Ammon's horn (tissue), 1 donor: ENCODE data around the gene SYCE1L.
"Not testable (repeated sequence)": the region's sequence is repeated elsewhere in the genome, so short reads cannot be mapped to it uniquely, and the experiment has no call there.

Source experiments
- DNase-seq: peaks from one replicate; pipeline ENCODE4 v3.0.0-alpha.2; 2016; ENCODE audit warnings: low spot score

The SYCE1L gene, protein sequence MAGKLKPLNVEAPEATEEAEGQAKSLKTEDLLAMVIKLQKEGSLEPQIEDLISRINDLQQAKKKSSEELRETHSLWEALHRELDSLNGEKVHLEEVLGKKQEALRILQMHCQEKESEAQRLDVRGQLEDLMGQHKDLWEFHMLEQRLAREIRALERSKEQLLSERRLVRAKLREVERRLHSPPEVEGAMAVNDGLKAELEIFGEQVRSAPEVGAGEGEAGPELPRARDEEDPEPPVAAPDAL

DNA sequence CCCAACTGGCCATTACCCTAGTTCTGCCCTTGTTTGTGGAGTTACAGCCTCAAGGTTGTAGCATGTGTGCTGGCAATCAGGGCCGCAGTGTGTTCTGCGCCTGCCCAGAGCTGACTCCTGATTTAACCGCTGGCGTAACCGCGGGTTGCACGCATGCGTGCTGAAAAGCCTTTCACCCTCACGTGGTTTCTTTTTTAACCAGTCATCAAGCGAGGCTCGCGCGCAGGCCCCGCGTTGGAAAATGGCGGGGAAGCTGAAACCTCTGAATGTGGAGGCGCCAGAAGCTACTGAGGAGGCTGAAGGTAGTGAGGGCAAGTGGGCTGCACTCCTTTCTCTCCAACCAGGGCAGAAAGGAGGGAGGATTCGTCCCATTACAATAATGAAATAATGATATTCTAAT is at the start of gene SYCE1L:
Gene SYCE1L, plus strand, starts transcription at position 198 of the 400 bp plus-strand sequence. Its CDS starts 44 bp downstream, at position 242.
- DNase-seq: no peak

DNA sequence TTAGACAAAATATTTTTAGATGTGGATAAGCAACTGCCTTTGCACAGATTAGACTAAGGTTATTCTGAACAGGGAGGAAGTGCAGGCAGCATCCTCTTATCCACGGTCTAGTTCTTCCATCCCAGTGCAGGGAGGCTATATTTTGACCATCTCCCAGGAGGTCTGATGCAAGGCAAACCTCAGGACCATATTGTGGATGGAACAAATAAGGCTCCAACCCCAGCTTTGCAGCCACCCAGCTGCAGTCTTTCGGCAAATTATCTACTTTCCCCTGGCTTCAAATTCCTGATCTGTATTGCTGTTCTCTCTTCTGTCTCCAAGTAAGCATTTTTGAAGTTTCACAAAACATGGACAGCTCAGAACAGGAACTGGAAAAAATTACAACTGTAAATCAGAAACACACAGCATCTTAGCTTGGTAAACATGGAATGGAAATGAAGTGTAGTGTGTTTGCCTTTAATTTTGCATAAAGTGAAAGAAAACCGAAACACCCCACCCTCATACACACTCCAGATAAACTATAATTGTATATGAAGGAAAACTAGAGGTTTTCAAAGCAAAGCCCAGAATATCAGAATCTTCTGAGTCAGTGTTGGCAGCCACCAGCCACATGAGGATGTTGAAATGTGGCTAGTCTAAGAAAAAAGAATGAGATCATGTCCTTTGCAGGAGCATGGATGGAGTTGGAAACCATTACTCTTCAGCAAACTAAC is 41.7 kb upstream of the SYCE1L start:
- DNase-seq: no peak

DNA sequence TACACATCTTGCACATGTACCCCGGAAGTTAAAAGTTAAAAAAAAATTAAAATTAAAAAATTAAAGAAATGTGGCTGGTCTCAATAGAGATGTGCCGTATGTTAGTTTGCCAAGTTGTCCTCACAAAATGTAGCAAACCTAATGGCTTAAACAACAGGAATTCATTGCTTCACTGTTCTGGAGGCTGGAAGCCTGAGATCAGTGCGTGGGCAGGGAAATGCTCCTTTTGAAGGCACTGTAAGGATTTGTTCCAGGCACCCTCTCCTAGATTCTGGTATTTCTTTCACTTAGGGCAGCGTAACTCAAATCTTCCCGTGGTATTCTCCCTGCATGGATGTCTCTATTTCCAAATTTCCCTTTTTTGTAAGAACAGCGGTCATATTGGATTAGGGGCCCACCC is 40.9 kb upstream of the SYCE1L start:
- DNase-seq: no peak

DNA sequence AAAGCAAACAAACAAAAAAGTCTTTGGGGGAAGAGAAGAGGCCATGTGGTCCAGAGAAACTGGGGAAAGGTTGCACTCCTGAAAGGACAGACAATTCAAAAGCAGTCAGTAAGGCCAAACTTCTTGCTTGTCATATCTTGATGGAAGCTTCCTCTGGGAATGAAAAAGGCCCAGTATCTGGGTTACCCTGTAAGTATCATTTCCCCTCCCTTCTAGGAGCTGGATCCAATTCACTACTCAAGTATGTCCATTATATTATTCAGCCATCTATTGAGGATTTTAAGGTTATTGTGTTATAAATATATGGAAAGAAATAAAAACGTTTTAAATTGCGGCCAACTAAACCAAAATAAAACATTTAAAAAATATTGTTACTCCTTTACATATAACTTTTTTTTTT is 34.2 kb upstream of the SYCE1L start:
- no peak for DNase-seq

DNA sequence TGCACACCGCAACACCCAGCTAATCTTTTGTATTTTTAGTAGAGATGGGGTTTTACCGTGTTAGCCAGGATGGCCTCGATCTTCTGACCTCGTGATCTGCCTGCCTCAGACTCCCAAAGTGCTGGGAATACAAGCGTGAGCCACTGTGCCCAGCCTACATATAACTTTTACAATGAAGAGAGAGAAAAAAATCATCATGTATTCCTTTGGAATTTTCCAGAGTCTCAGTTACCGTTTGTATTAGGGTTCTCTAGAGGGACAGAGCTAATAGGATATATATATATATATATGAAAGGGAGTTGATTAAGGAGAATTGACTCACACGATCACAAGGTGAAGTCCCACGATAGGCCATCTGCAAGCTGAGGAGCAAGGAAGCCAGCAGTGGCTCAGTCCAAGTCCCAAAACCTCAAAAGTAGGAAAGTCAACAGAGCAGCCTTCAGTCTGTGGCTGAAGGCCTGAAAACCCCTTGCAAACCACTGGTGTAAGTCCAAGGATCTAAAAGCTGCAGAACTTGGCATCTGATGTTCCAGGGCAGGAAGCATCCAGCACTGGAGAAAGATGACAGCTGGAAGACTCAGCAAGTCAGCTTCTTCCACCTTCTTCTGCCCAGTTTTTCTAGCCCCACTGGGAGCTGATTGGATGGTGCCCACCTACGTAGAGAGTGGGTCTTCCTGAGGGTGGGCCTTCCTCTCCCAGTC is 33.5 kb upstream of the SYCE1L start:
- DNase-seq: not testable (repeated sequence)

DNA sequence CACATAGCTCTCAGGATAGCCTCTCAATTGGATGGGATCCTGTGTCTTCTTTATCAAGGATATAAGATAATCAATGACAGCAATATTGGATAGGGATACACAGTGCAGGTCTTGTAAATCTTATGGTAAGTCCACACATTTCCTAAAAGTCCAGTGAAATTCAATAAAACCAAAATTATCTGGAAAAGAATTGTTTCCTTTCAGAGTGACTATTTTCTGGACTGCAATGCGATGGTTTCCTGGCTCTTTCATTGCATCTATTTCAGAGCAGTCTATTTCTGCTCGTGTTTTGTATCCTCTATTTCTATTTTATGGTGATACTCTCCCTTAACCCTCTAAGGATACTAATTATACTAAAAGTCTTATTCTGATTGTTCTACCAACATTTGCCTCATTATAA is 32.5 kb upstream of the SYCE1L start:
- DNase-seq: no peak

DNA sequence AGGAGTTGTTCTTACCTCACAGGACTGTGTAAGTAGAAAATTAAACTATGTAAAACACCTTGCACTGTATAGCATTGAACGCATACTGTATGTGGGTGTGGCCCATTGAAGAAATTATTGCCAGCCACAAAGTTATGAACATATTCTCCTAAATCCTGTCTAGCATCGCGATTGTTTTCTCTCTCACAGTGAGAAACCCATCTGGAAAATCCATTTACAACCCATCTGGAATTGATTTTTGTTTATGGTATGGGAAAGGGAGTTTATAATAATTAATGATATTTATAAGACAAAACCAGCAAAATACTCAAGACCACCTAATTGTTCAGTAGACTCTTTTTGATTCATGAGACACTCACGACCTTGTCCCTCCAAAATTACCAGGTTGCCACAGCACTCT is 30.3 kb upstream of the SYCE1L start:
- no peak for DNase-seq

DNA sequence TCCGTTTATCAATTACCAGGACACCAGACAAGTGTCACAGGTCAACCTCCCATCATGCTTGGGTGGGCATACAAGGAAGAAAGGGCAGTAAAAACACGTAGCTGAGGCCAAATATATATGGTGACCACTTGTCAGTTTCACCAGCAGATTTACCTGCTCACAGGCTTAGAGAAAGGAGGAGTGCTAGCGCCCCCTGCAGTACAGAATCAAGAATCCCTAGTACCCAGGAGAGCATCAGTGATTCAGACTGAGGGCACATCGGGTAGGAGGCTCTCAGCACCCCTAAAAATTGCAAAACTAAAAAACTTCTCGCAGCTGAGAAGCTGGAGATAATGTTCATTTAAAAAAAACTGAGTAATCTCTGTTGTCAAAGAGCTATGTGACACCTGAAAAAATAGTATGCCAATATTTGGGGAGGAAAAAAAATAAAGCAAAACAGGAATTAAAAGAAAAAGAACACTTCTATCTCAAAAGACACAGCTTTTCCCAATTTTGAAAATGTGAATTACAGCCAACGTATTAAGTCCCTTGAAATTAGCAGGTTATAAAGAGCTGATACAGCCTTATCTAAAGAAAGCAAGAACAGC is 29.5 kb upstream of the SYCE1L start:
- DNase-seq: peak; percentile 22

DNA sequence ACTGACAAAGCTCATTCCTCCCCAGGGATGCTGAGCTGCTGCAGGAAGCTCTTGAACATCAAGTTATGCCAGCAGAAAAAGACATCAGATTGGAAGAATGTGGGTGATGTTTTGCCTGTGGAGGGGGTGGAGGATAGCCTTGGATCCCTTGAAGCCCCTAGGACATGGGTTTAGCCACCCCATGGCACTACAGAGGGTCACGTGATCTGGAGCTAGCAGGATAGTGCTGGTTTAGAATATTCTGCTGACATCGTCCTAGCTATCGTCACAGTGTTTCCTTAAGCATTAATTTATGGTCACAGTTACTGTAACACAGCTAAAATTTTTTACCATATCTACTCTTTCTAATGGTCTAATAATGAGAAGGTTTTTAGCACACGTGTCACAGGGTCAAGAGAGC is 28.4 kb upstream of the SYCE1L start:
- no peak for DNase-seq

DNA sequence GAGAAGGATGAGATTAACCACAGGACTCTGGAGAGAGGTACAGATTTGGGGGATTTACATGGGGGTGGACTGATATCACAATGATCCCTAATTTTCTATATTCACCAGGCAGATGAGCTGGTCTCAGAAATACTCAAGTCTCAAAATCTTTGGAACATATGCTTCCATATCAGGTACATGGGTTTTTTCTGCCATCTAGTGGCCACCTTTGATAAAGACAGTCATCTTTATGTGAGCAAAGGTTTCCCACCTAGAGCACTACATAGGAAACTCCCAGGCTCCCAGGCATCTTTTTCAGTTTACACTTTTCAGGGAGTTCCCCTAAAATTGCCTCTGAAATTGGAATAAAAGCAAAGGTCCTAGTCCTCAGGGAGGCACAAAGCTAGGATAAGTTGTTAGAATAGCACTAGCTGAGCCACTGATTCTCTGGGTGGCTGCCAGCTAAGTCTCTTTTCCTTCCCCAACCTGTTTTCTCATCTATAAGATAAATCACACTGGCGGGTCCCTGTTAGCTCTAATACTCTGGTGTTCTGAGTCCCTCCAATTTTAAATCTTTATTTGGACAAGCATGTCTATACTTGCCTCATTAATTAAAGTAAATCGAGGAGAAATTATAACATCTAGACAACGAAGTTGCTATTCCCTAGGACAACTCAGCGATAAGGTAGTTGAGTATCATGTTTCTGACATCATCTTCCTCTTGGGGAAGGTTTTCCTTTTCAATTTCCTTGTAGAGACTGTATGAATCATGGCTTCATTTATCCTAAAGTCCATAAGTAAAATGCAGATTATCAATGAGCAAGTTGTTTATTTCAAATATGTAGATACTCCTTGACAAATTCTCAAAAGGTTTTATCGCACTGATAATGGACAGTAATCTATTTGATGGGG is 27.2 kb upstream of the SYCE1L start:
- peak; percentile 67 for DNase-seq

DNA sequence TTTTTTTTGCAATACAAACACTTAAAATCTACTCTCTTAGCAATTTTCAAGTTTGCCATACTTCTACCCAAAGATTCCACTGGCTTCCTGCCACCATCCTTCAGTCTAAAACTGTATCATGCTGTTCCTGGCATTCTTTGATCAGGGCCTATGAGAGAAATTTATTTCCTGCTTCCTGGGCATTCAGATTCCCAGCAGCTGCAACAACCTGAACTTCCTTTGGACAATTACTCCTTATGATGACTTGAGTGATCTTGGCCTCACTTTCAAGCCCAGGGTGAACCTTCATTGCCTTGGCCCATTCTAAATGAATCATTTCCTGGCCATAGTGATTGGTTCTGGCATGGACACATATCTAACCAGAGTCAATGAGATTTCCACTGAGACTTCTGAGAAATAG is 26.3 kb upstream of the SYCE1L start:
- DNase-seq: no peak

DNA sequence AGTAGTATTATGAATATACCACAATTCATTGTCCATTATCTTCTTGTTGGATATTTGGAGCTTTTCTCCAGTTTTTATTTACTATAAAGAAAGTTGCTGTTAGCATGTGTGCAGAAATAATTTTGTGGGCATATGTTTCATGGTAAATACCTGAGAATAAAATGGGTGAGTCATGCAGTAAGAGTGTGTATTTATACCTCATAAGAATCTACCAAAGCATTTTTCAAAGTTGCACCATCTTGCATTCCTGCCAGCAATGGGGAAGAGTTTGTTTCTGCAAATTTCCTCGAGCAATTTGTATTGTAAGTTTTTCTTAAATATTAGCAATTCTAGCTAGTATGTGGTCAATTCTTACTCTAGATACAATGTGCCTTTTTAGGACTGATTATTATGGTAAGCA is 16.1 kb upstream of the SYCE1L start:
- DNase-seq: no peak

DNA sequence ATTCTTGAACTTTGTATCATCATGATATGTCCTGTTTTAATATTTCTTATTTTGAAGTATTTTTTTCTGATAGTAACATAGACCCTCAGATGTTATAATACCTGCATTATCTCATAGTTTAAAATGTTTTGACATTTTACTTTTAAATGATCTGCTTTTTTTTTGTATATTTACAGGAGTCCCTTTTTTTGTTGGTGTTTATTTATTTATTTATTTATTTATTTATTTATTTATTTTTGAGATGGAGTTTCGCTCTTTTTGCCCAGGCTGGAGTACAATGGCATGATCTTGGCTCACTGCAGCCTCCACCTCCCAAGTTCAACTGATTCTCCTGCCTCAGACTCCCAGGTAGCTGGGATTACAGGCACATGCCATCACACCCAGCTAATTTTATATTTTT is 12.9 kb upstream of the SYCE1L start:
- DNase-seq: not testable (repeated sequence)

DNA sequence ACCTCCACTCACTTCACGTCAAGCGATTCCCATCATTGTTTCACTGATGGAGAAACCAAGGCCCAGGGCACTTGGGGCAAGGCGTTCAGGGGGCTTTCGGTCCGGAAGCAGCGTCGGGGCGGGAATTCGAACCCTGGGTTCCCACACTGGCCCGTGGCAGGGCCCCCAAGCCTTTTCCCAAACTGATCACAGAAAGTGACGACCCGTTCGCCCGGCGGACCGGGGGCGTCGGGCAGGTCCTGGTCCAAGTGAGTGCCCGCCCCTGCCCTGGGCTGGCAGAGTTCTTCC is 9.1 kb upstream of the SYCE1L start:
- no peak for DNase-seq

DNA sequence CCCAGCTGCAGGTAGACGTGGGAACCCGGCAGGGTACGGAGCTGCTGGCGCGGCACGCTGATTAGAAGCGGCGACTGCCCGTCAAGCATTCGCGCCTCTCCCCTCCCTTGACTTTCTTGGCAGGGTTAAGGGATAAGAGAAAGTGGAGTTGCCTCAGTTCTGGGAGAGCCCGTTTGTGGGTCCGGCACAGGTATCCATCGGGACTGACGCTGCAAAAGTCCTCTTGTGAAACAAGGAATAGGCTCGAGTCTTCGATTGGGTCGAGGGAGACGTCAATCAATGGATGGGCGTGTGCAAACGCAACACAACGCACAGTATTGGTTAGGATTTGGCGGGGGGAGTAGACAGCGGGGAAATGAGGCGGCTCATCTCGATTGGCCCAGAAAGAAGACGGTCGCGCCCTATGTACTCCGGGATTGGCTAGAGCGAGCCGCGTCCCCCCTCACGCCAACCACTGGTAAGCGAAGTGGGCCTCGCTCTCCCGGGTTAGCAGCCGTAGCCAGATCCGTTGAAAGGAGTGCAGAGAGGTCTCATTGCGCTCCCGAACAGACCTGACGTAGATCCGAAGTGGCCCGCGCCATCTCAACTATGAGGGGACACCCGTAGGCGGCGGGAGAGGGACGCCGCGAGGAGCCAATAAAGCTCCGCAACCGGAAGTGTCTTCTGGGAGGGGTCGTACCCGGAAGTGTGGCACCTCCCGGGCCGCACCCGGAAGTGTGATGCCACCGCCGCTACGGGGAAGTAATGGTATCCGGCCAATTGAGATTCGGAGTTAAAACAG is 8.5 kb upstream of the SYCE1L start, which contains the start of gene MON1B:
Gene MON1B, plus strand, starts transcription at position 713 of the 781 bp plus-strand sequence. CDS start 296 bp downstream, outside the sequence.
- peak; percentile 100 for DNase-seq

DNA sequence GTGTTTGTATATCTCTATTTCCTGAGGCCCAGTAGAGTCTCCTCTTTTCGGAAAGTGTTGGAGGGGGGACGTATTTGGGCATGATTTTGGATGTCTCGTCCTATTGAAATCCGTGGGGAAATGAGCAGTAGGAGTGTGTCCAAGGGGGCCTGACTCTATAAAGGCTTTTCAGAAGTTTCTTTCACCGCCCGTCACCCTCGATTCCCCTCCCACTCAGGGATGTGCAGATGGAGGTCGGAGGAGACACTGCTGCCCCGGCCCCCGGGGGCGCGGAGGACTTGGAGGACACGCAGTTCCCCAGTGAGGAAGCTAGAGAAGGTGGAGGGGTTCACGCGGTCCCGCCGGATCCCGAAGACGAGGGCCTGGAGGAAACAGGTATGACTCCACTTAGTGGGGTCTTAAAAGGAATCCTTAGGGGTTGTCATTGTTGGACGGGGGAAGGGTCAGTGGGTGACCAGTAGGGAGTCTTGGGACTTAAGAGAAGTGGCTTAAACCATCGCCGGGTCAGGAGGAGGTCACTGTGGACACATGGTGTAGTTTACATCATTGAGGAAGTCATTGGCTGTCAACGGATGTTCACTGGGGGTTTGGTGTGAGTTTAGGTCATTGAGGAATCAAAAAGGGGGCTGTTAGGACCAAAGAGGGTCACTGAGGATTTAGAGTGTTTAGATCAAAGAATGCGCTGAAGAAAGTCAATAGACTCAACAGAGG is 7.8 kb upstream of the SYCE1L start:
- DNase-seq: peak; percentile 27

DNA sequence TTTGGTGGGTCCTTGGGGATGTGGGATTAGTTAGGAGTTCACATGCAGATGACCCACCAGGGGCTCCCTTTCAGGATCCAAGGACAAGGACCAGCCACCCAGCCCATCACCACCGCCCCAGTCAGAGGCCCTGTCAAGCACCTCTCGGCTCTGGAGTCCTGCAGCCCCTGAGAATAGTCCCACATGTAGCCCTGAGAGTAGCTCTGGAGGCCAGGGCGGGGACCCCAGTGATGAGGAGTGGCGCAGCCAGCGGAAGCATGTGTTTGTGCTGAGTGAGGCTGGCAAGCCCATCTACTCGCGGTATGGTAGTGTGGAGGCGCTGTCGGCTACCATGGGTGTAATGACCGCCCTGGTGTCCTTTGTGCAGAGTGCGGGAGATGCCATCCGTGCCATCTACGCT is 5.8 kb upstream of the SYCE1L start:
- DNase-seq: no peak

DNA sequence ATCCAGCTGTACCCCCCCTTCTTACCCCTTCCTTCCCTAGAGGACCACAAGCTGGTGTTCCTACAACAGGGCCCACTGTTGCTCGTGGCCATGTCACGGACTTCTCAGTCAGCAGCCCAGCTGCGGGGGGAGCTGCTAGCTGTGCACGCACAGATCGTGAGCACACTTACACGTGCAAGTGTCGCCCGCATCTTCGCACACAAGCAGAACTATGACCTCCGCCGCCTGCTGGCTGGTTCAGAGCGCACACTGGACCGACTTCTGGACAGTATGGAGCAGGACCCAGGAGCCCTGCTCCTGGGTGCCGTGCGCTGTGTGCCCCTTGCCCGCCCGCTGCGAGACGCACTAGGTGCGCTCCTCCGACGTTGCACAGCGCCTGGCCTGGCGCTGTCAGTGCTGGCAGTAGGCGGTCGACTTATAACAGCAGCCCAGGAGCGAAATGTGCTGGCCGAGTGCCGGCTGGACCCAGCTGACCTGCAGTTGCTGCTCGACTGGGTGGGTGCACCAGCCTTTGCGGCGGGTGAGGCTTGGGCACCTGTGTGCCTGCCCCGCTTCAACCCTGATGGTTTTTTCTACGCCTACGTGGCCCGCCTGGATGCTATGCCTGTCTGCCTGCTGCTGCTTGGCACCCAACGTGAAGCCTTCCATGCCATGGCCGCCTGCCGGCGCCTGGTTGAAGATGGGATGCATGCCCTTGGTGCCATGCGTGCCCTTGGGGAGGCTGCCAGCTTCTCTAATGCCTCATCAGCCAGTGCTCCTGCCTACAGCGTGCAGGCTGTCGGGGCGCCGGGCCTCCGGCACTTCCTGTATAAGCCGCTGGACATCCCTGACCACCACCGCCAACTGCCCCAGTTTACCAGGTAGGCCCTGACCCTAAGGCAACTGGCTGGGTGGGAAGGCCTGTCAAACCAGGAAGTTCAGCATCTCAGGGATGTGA is 4.6 kb upstream of the SYCE1L start:
- DNase-seq: no peak

DNA sequence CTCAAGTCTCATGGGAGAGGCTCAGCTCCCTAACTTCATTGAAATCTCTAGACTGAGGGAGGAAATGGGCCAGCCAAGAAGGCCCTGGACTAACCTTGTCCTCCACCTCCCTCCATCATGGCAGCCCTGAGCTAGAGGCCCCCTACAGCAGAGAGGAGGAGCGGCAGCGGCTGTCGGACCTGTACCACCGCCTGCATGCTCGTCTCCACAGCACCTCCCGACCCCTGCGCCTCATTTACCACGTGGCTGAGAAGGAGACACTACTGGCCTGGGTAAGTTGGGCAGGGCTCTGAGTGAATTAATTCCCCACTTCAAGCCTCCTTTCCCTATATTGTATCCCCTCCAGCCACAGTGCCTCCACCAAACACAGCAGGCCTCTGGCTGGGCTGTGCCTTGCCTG is 3.8 kb upstream of the SYCE1L start:
- no peak for DNase-seq
